ENCODE results near the gene NUFIP1. TPM values are rescaled to one million over a fixed set of nuclear protein-coding genes. Genes with fewer than 3 reads are reported as not detected.

Gene NUFIP1
- total RNA-seq, 1 experiment from 2014 or later, result 17.1 TPM

- Histone ChIP-seq H3K27ac (ENCODE audit: insufficient read length, low read depth, low read length) (no peak overlapping the region), H3K23me2 (ENCODE audit: insufficient read length, low read depth, low read length, poor library complexity, severe bottlenecking) (no peaks in the 10 kb centered on the region), H3K4ac (ENCODE audit: low read depth, low read length) (no peak overlapping the region), H3K23ac (ENCODE audit: insufficient read length, low read depth, low read length) (no peak overlapping the region), H2AK5ac (ENCODE audit: insufficient read length, low read length) (no peak overlapping the region), H4K5ac (ENCODE audit: insufficient read length, low read depth, low read length) (no peak overlapping the region), H3K14ac (ENCODE audit: insufficient read depth, low read length) (no peak overlapping the region), H2AFZ (ENCODE audit: low read length) (no peak overlapping the region), H3K4me1 (ENCODE audit: insufficient read depth, low read length) (no peaks in the 10 kb centered on the region), H2BK5ac (ENCODE audit: insufficient read length, low read length) (no peak overlapping the region), H4K91ac (ENCODE audit: insufficient read length, low read depth, low read length) (no peak overlapping the region), H3T11ph (ENCODE audit: low read length) (no peak overlapping the region), H3K27me3 (ENCODE audit: insufficient read depth, low read length) (no peaks in the 10 kb centered on the region), H2BK12ac (ENCODE audit: insufficient read length, low read depth, low read length) (no peak overlapping the region), H3K79me2 (ENCODE audit: insufficient read depth, low read length) (no peaks in the 10 kb centered on the region), H3K56ac (ENCODE audit: insufficient read length, low read depth, low read length) (no peak overlapping the region), H2BK20ac (ENCODE audit: low read depth, low read length, poor library complexity, severe bottlenecking) (no peak overlapping the region), H3K9me3 (ENCODE audit: control insufficient read depth, low read depth, low read length) (no peaks in the 10 kb centered on the region), H2BK120ac (ENCODE audit: low read depth, low read length, poor library complexity, severe bottlenecking) (no peak overlapping the region), H2BK15ac (ENCODE audit: low read depth, low read length) (no peak overlapping the region), H4K8ac (replicated peaks; ENCODE audit: insufficient read length, low read depth, low read length) (no peak overlapping the region), H3K18ac (ENCODE audit: insufficient read length, low read depth, low read length) (no peak overlapping the region), H3K79me1 (ENCODE audit: insufficient read depth, low read depth, low read length, poor library complexity, severe bottlenecking) (no peaks in the 10 kb centered on the region), H3K4me2 (ENCODE audit: insufficient read depth, insufficient read length, low read length) (no peak overlapping the region), H4K20me1 (ENCODE audit: control insufficient read depth, insufficient read depth, insufficient read length) (no peaks in the 10 kb centered on the region), H3K9ac (ENCODE audit: extremely low read depth, insufficient read length, low read length) (no peak overlapping the region)
- H3K4me3 Mint-ChIP-seq, result no peak overlapping the region
- peaks cover 25 to 36% (median 26%) of the 10 kb centered on the region in 3 experiments for H3K36me3 Mint-ChIP-seq (ENCODE audit: insufficient read depth in 1 of 3, low read depth in 3 of 3)
- H3K27ac Mint-ChIP-seq, result no peak overlapping the region
- TF ChIP-seq, protein P1, sequence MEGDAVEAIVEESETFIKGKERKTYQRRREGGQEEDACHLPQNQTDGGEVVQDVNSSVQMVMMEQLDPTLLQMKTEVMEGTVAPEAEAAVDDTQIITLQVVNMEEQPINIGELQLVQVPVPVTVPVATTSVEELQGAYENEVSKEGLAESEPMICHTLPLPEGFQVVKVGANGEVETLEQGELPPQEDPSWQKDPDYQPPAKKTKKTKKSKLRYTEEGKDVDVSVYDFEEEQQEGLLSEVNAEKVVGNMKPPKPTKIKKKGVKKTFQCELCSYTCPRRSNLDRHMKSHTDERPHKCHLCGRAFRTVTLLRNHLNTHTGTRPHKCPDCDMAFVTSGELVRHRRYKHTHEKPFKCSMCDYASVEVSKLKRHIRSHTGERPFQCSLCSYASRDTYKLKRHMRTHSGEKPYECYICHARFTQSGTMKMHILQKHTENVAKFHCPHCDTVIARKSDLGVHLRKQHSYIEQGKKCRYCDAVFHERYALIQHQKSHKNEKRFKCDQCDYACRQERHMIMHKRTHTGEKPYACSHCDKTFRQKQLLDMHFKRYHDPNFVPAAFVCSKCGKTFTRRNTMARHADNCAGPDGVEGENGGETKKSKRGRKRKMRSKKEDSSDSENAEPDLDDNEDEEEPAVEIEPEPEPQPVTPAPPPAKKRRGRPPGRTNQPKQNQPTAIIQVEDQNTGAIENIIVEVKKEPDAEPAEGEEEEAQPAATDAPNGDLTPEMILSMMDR (conservative IDR thresholded peaks at IDR 0.05), result peak; percentile 88
- H3K9me3 Mint-ChIP-seq, result peaks cover 3 to 5% of the 10 kb centered on the region in 2 experiments; a peak in 3 of 5 replicates
- no peak for DNase-seq
- WGBS (ENCODE audit: extremely low coverage, insufficient read length, low lambda C conversion rate), result no CpG with 5 or more reads among the region's 4 CpGs
- H3K4me1 Mint-ChIP-seq, result peaks cover 9 to 11% of the 10 kb centered on the region in 2 experiments
- no peaks in the 10 kb centered on the region for H3K27me3 Mint-ChIP-seq (ENCODE audit: low read depth)
Observed at GRCh38 chr13:44969551-44970484, 19.5 kb downstream of the NUFIP1 start.
